HEK293 (cell line): ENCODE data around the gene RAF1.

Source experiments
- CTCF ChIP-seq: fragments of 450-650 bp; formaldehyde crosslinking; IDR thresholded peaks from 2 replicates; pipeline ENCODE4 v1.5.1; 2016; ENCODE audit warnings: missing biosample characterization, missing genetic modification characterization
- MYNN ChIP-seq: fragments of 450-650 bp; formaldehyde crosslinking; IDR thresholded peaks from 2 replicates; pipeline ENCODE4 v1.5.1; 2016; ENCODE audit warnings: missing biosample characterization, missing genetic modification characterization, borderline replicate concordance
- OVOL3 ChIP-seq: fragments of 450-650 bp; formaldehyde crosslinking; IDR thresholded peaks from 2 replicates; pipeline ENCODE4 v1.5.1; 2016; ENCODE audit warnings: missing biosample characterization, missing genetic modification characterization
- REST ChIP-seq: fragments of 450-650 bp; formaldehyde crosslinking; IDR thresholded peaks from 2 replicates; pipeline ENCODE4 v1.5.1; 2016; ENCODE audit warnings: missing biosample characterization, missing genetic modification characterization
- YY1 ChIP-seq: fragments of 450-650 bp; formaldehyde crosslinking; IDR thresholded peaks from 2 replicates; pipeline ENCODE4 v1.5.1; 2018; ENCODE audit warnings: missing biosample characterization, missing genetic modification characterization
- ZBTB11 ChIP-seq: fragments of 450-650 bp; formaldehyde crosslinking; conservative IDR thresholded peaks from 2 replicates; pipeline ENCODE4 v1.5.1; 2016; ENCODE audit warnings: low read depth, missing biosample characterization, missing genetic modification characterization
- ZBTB17 ChIP-seq: fragments of 450-650 bp; formaldehyde crosslinking; IDR thresholded peaks from 2 replicates; pipeline ENCODE4 v1.5.1; 2016; ENCODE audit warnings: missing biosample characterization, missing genetic modification characterization
- ZBTB49 ChIP-seq: fragments of 450-650 bp; formaldehyde crosslinking; IDR thresholded peaks from 2 replicates; pipeline ENCODE4 v1.5.1; 2016; ENCODE audit warnings: missing biosample characterization, missing genetic modification characterization, low read depth
- ZNF223 ChIP-seq: fragments of 450-650 bp; formaldehyde crosslinking; IDR thresholded peaks from 2 replicates; pipeline ENCODE4 v1.5.1; 2016; ENCODE audit warnings: missing biosample characterization, missing genetic modification characterization
- ZNF335 ChIP-seq: fragments of 450-650 bp; formaldehyde crosslinking; conservative IDR thresholded peaks from 2 replicates; pipeline ENCODE4 v1.5.1; 2016; ENCODE audit warnings: missing biosample characterization, missing genetic modification characterization
- ZNF350 ChIP-seq: fragments of 450-650 bp; formaldehyde crosslinking; IDR thresholded peaks from 2 replicates; pipeline ENCODE4 v1.5.0; 2017; ENCODE audit warnings: missing biosample characterization, mild to moderate bottlenecking, missing genetic modification characterization

GRCh38 chr3:12705374-12705926, 41.5 kb upstream of the RAF1 start:
- TF ChIP-seq REST (tag by site-specific recombination) (no peak), OVOL3 (tag by site-specific recombination) (no peak), CTCF (tag by site-specific recombination) (no peak), ZNF335 (tag by site-specific recombination) (no peak), YY1 (tag by site-specific recombination) (no peak), ZBTB11 (tag by site-specific recombination) (no peak), ZBTB17 (tag by site-specific recombination) (no peak), ZNF223 (no peak), ZNF350 (no peak), MYNN (tag by site-specific recombination) (no peak), ZBTB49 (tag by site-specific recombination) (no peak)
